HepG2 (cell line): ENCODE measurements around the gene TNFSF15.

Source experiments
- ARNTL ChIP-seq: sonication (generic); formaldehyde crosslinking; IDR thresholded peaks from 2 replicates; pipeline ENCODE4 v1.4.0; 2020; ENCODE audit warnings: mild to moderate bottlenecking, missing genetic modification reagents
- PITX1 ChIP-seq: sonication (generic); formaldehyde crosslinking; IDR thresholded peaks from 2 replicates; pipeline ENCODE4 v1.5.1; 2020; ENCODE audit warnings: mild to moderate bottlenecking, missing genetic modification reagents
- POLR2AphosphoS5 ChIP-seq: IDR thresholded peaks from 2 replicates; pipeline ENCODE4 v1.6.1; 2012; ENCODE audit warnings: low read depth, low read length
- ZBTB43 ChIP-seq: sonication (generic); formaldehyde crosslinking; conservative IDR thresholded peaks from 2 replicates; pipeline ENCODE4 v1.4.0; 2020; ENCODE audit warnings: missing genetic modification reagents
- ZFP36 ChIP-seq: fragments of 150-350 bp; IDR thresholded peaks from 2 replicates; pipeline ENCODE4 v1.6.1; 2018; ENCODE audit warnings: borderline replicate concordance, low read length, low read depth; ENCODE audit not compliant: partially characterized antibody
- ZNF558 ChIP-seq: sonication (generic); formaldehyde crosslinking; IDR thresholded peaks from 2 replicates; pipeline ENCODE4 v1.9.0; 2022; ENCODE audit warnings: mild to moderate bottlenecking, missing genetic modification reagents, borderline replicate concordance
- TF ChIP-seq, protein P1 (sequence below): IDR thresholded peaks from 2 replicates; pipeline ENCODE4 v1.6.1; 2016; ENCODE audit warnings: low read depth, control low read depth

- TF ChIP-seq ZFP36 (no peak), ARNTL (no peak), ZNF558 (no peak), POLR2AphosphoS5 (no peak), ZBTB43 (CRISPR knock-in tag) (no peak), PITX1 (no peak)
- TF ChIP-seq, protein P1, sequence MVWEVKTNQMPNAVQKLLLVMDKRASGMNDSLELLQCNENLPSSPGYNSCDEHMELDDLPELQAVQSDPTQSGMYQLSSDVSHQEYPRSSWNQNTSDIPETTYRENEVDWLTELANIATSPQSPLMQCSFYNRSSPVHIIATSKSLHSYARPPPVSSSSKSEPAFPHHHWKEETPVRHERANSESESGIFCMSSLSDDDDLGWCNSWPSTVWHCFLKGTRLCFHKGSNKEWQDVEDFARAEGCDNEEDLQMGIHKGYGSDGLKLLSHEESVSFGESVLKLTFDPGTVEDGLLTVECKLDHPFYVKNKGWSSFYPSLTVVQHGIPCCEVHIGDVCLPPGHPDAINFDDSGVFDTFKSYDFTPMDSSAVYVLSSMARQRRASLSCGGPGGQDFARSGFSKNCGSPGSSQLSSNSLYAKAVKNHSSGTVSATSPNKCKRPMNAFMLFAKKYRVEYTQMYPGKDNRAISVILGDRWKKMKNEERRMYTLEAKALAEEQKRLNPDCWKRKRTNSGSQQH (CRISPR knock-in tag): no peak
These were observed 38.9 kb upstream of the TNFSF15 start for GRCh38 chr9:114844766-114845165.
